ENCODE data around the gene CCDC201. TPM values are rescaled to one million over a fixed set of nuclear protein-coding genes. Genes with fewer than 3 reads are reported as not detected.
A peak's percentile ranks its signal among the peaks of the same experiment; 100 is the strongest.

The CCDC201 gene
- total and polyA plus RNA-seq, 8 donors, result 0.04 TPM; not detected in 7

DNA sequence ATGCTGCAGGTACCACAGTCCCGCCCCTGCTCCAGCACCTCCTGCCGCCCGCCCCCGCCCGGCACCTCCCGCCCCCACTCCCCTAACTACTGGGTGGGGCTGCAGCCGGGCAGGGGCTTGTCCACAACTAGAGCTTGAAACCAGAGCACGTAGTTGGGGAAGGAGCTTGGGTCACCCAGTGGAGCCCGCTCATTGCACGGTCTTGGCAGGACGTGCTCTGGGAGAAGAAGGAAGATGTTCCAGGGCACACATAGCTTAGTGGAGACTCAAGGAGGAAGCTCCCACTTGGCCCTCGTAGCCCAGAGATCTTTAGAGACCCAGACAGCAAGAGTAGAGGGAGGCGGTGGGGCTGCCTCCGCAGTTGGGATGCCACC is 16.1 kb upstream of the CCDC201 start:
- H3K27ac ChIP-seq, result no peak overlapping the region
- ATAC-seq, result no peak
- H3K4me3 ChIP-seq, result no peak overlapping the region

DNA sequence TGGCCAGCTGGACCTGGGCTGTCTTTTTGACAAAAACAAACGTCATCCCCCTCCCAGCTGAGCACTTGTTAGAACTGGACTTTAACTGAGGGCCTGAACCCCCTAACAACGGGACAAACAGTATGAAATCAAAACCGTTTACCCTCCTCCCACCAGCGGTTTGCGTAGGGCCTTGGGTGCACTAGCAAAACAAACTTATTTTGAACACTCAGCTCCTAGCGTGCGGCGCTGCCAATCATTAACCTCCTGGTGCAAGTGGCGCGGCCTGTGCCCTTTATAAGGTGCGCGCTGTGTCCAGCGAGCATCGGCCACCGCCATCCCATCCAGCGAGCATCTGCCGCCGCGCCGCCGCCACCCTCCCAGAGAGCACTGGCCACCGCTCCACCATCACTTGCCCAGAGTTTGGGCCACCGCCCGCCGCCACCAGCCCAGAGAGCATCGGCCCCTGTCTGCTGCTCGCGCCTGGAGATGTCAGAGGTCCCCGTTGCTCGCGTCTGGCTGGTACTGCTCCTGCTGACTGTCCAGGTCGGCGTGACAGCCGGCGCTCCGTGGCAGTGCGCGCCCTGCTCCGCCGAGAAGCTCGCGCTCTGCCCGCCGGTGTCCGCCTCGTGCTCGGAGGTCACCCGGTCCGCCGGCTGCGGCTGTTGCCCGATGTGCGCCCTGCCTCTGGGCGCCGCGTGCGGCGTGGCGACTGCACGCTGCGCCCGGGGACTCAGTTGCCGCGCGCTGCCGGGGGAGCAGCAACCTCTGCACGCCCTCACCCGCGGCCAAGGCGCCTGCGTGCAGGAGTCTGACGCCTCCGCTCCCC is 15.5 kb upstream of the CCDC201 start, which contains the start of gene IGFBP1:
IGFBP1 (plus strand) TSS at position 304 of the 808 bp plus-strand sequence; CDS start at position 469, 165 bp downstream.
- H3K9me3 ChIP-seq, result no peaks in the 10 kb centered on the region
- peaks cover 0 to 8% of the 10 kb centered on the region in 2 donors for H3K4me1 ChIP-seq
- H3K36me3 ChIP-seq, result no peaks in the 10 kb centered on the region
- H3K4me3 ChIP-seq, result no peak within 1 kb of the TSS
- H3K27me3 ChIP-seq, result peaks cover 18 to 73% of the 10 kb centered on the region in 2 donors
- ATAC-seq, result peak; percentile 61
- DNase-seq, result peak in 3 of 4 donors; percentile 11 to 71 (median 19)
- intact Hi-C loops (cut with DNase I), result no loop called here
- TF ChIP-seq, protein P1, sequence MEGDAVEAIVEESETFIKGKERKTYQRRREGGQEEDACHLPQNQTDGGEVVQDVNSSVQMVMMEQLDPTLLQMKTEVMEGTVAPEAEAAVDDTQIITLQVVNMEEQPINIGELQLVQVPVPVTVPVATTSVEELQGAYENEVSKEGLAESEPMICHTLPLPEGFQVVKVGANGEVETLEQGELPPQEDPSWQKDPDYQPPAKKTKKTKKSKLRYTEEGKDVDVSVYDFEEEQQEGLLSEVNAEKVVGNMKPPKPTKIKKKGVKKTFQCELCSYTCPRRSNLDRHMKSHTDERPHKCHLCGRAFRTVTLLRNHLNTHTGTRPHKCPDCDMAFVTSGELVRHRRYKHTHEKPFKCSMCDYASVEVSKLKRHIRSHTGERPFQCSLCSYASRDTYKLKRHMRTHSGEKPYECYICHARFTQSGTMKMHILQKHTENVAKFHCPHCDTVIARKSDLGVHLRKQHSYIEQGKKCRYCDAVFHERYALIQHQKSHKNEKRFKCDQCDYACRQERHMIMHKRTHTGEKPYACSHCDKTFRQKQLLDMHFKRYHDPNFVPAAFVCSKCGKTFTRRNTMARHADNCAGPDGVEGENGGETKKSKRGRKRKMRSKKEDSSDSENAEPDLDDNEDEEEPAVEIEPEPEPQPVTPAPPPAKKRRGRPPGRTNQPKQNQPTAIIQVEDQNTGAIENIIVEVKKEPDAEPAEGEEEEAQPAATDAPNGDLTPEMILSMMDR (IDR thresholded peaks at IDR 0.05), result no peak
- no peak within 1 kb of the TSS for H3K27ac ChIP-seq

More for the DNA sequence above, 16.1 kb upstream of the CCDC201 start:
- TF ChIP-seq, protein P1 (IDR thresholded peaks at IDR 0.05), result no peak
- peaks cover 18 to 79% of the 10 kb centered on the region in 2 donors for H3K27me3 ChIP-seq
- H3K4me1 ChIP-seq, result peaks cover 0 to 8% of the 10 kb centered on the region in 2 donors
- intact Hi-C loops (cut with DNase I), result no loop called here
- H3K36me3 ChIP-seq, result no peaks in the 10 kb centered on the region
- no peak for DNase-seq
- H3K9me3 ChIP-seq, result no peaks in the 10 kb centered on the region

DNA sequence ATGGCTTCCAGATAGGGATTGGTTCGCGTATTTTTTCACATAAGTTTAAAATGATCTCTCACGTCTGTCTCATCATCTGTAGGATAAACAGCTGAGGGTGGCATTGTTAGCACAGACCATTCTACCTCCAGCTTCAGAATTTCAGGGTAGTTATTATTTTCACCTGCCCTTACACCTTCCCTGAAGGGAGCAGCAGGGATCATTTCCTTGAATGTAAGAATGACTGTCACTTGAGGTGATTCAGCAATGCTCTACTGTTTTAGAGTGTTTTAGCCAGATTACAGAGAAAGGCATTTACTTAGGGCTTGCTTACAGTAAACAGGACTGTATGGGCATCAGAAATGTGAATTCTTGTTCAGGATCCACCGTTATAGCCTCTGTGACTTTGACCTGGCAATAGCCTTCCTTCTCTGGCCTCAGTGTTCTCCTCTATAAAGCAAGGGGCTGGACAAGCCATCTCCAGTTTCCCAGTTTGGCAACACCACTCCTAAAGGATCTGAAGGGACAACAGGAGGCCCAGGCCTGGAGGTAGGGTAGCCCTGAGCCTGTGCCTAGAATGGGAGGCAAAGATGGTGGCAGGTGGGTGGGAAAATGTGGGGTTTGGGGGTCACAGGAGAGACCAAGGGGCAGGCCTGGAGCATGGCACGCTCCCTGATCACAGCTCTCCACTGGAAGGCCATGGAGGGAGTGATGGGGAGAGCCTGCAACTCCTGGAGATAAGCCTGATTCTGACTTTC is 14.2 kb upstream of the CCDC201 start:
- intact Hi-C loops (cut with DNase I), result no loop called here
- H3K27ac ChIP-seq, result no peak overlapping the region
- no peaks in the 10 kb centered on the region for H3K9me3 ChIP-seq
- ATAC-seq, result no peak
- peaks cover 0 to 8% of the 10 kb centered on the region in 2 donors for H3K4me1 ChIP-seq
- H3K27me3 ChIP-seq, result peaks cover 18 to 71% of the 10 kb centered on the region in 2 donors
- H3K4me3 ChIP-seq, result no peak overlapping the region
- TF ChIP-seq, protein P1 (IDR thresholded peaks at IDR 0.05), result no peak
- no peaks in the 10 kb centered on the region for H3K36me3 ChIP-seq
- no peak for DNase-seq

- H3K27me3 ChIP-seq, result peaks cover 18 to 63% of the 10 kb centered on the region in 2 donors
- ATAC-seq, result no peak
- TF ChIP-seq, protein P1 (IDR thresholded peaks at IDR 0.05), result no peak
Measured at GRCh38 chr7:45885264-45885882, 12.5 kb upstream of the CCDC201 start.

More at GRCh38 chr7:45885264-45885882, 12.5 kb upstream of the CCDC201 start:
- intact Hi-C loops (cut with DNase I), result no loop called here
- peaks cover 0 to 8% of the 10 kb centered on the region in 2 donors for H3K4me1 ChIP-seq
- H3K27ac ChIP-seq, result no peak overlapping the region
- no peak overlapping the region for H3K4me3 ChIP-seq
- H3K9me3 ChIP-seq, result no peaks in the 10 kb centered on the region
- H3K36me3 ChIP-seq, result no peaks in the 10 kb centered on the region
- DNase-seq, result no peak

All from left lung (tissue), 10 donors.